GM18873 (cell line): Measurements from ENCODE around the gene NEK11.

Source experiments
- ATAC-seq: cut with Tn5 transposase; IDR thresholded peaks from one replicate; pipeline ENCODE4 v1.9.1; 2021; ENCODE audit warnings: mild to moderate bottlenecking, moderate library complexity, moderate number of reproducible peaks; ENCODE audit not compliant: unreplicated experiment, low FRiP score

Gene NEK11

GRCh38 chr3:131390331-131390730, 363.7 kb downstream of the NEK11 start:
- no peak for ATAC-seq

- no peak for ATAC-seq
Observed at GRCh38 chr3:131393051-131393450, 366.4 kb downstream of the NEK11 start.

- no peak for ATAC-seq
Observed at GRCh38 chr3:131393868-131394267, 367.2 kb downstream of the NEK11 start.

- no peak for ATAC-seq
Observed at GRCh38 chr3:131394400-131394799, 367.7 kb downstream of the NEK11 start.

GRCh38 chr3:131396170-131396569, 369.5 kb downstream of the NEK11 start:
- no peak for ATAC-seq

- no peak for ATAC-seq
Observed at GRCh38 chr3:131397889-131398288, 371.2 kb downstream of the NEK11 start.
